Right cardiac atrium (tissue), 5 donors: Measurements from ENCODE around the gene REST. TPM values are rescaled to one million over a fixed set of nuclear protein-coding genes. Genes with fewer than 3 reads are reported as not detected.

Source experiments
- ATAC-seq, 2 donors: fragments of 200-7000 bp; cut with Tn5 transposase; one replicate each; pipeline versions ENCODE4 v1.8.0 to v1.9.1; 2020; ENCODE audit warnings: moderate library complexity in 2 of 2, mild to moderate bottlenecking in 1 of 2
- DNase-seq, 3 donors: peaks; one replicate each; pipeline ENCODE4 v3.0.0-alpha.2; 2020
- H3K27ac ChIP-seq: one replicate; pipeline ENCODE4 v1.5.1; 2013; ENCODE audit warnings: mild to moderate bottlenecking, low read length, control low read depth, moderate library complexity
- H3K27me3 ChIP-seq: one replicate; pipeline ENCODE4 v1.6.1; 2013; ENCODE audit not compliant: control insufficient read depth, insufficient read depth
- H3K4me1 ChIP-seq: one replicate; pipeline ENCODE4 v1.6.1; 2013; ENCODE audit warnings: low read length; ENCODE audit not compliant: control insufficient read depth, insufficient read depth
- H3K4me3 ChIP-seq: one replicate; pipeline ENCODE4 v1.5.1; 2013; ENCODE audit warnings: low read length, control low read depth
- H3K9me3 ChIP-seq: one replicate; pipeline ENCODE4 v1.6.1; 2013; ENCODE audit warnings: low read length; ENCODE audit not compliant: control insufficient read depth
- WGBS: extraction: QIAGEN DNeasy Blood & Tissue Kit; methylation state at CpG from one replicate; pipeline ENCODE4 v1.1.7; 2013; 5-methylcytosine and 5-hydroxymethylcytosine counted together
- intact Hi-C, 4 donors: fragments of 100-400 bp; cut with DNase I; formaldehyde crosslinking; loops; one replicate each; pipeline versions ENCODE4 v1.11.0 to v1.14.0; 2022 to 2023
- polyA plus RNA-seq: library from polyadenylated mRNA; stranded (reverse); fragments of 200-250 nt; gene quantifications from one replicate; pipeline ENCODE4 v1.2.3, GENCODE V29; 2013
- total RNA-seq, 4 donors: library from RNA; stranded (reverse); fragmentation: NEBNext Ultra II Directional; extraction: Animal tissue kit (Norgen Biotek cat#: 25700); gene quantifications; one replicate each; pipeline ENCODE4 v1.2.1, GENCODE V29; 2021
- donor health status: healthy with polysubstance abuse.
- donor health status: DM: no; HTN: yes; CAD: no.
- donor health status: DM: no; HTN: no; CAD: no.
- donor health status: DM: no; HTN: yes; CAD: no; lungs with severe emphysema.
- donor health status: DM: yes; HTN: yes; CAD: no.

Gene REST
- total and polyA plus RNA-seq, 5 donors = 5.6 to 35.4 (median 34.5) TPM

DNA sequence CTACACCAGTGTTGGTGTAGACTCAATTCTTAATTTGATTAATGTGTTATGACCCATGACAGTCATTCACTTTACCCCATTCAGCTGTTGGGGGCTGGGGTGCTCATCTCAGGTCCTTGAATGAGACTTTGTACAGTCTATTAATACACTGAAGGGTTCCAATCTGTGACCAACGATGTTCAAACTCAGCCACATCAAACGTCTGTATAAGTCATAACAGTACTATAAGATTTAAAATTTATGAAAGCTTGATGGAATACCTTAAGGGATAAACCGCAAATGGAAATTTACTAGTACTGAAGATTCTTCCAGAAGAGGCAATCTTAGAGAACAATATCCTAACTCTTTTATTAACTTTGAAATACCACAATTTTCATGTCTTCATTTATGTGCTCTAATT, 33.7 kb downstream of the REST start:
- Histone ChIP-seq H3K27ac (no peak overlapping the region), H3K4me1 (no peaks in the 10 kb centered on the region), H3K9me3 (no peaks in the 10 kb centered on the region), H3K27me3 (no peaks in the 10 kb centered on the region), H3K4me3 (no peak overlapping the region)
- intact Hi-C loops = no loop called here
- DNase-seq (no peak), ATAC-seq (no peak)
- WGBS = 71% methylated on average over 3 of the region's 3 CpGs

DNA sequence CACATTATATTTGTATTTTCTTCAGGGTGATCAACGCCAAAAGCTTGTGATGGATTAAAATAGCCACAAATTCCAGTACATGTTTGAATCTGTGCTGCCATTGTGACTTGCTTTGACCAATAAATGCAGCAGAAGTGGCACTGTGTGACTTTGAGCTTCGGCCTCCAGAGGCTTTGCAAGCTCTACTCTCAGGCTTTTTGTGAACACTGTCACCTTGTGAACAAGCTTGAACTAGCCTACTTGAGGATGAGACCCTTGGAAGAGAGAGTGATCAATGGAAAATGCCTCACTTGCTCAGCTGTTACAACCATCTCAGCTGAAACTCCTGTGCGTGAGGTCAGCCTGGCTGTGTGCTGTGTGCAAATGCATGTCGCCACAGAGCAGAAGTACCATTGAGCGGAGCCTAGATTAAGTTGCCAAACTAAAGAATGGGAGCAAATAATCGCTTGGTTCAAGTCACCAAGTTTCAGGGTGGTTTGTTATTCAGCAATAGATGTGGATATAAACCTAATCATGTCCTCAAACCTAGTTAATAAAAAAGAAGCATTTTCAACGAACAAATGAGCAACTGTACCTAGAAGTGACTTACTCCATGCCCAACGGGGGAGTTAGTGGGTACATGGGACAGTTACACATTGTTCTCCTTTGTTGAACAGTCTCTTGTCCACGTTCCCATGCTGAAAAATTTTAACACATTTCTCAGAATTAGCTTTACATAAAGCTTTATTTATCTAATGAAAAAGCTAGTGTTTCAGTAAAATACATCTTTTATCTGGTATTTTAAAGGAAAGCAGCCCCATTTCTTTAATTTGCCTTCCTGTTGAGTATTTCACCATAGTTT, 46.2 kb downstream of the REST start:
- WGBS = 90% methylated on average over 9 of the region's 9 CpGs
- Histone ChIP-seq H3K9me3 (no peaks in the 10 kb centered on the region), H3K4me1 (no peaks in the 10 kb centered on the region), H3K27me3 (no peaks in the 10 kb centered on the region), H3K4me3 (no peak overlapping the region), H3K27ac (no peak overlapping the region)
- intact Hi-C loops = no loop called here
- DNase-seq (no peak), ATAC-seq (no peak)

DNA sequence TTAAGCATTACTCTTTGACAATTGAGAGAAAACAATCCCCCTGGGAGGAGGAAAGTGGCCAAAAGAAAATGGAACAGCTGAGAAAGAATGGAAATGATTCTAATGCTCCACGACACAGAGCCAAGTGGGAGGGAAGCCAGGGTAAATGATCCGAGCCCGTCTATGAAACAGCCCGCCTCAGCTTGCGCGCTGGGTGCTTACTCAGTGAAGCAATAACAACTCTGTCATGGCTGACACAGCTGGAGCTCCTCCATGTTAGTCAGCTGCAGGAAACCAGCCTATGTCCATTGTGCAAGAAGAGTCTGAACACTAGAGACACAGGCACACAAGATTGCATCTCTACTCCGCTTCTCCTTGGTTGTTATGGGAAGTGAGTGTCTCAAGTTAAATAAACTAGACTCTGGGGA, 50.4 kb downstream of the REST start:
- WGBS = 24% methylated on average over 7 of the region's 7 CpGs

DNA sequence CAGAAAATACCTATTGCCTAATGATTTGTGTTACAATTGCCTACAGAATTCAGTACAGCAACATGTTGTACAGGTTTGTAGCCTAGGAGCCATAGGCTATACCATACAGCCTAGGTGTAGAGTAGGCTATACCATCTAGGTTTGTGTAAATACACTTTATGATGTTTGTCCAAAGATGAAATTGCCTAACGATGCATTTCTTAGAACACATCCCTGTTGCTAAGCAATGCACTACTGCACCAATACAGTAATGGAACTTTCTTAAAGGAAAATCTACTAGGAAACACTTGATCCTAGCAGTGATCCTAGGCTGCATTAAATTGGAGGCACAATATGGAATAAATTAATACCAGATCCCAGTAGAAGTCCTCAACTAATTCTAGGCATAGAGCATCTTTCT, 51.4 kb downstream of the REST start:
- Histone ChIP-seq H3K9me3 (no peaks in the 10 kb centered on the region), H3K27me3 (no peaks in the 10 kb centered on the region), H3K4me1 (no peaks in the 10 kb centered on the region), H3K27ac (no peak overlapping the region), H3K4me3 (no peak overlapping the region)
- no peak for DNase-seq
- intact Hi-C loops = no loop called here
- WGBS = 80% methylated on average over 1 of the region's 1 CpG
- ATAC-seq = no peak

More for the DNA sequence above, 50.4 kb downstream of the REST start:
- peak; percentile 98 to 99 for ATAC-seq
- peak; percentile 92 to 93 (median 93) for DNase-seq
- H3K27ac ChIP-seq = no peak overlapping the region
- no peaks in the 10 kb centered on the region for H3K9me3 ChIP-seq
- no peaks in the 10 kb centered on the region for H3K4me1 ChIP-seq
- intact Hi-C loops = no loop called here
- H3K27me3 ChIP-seq = no peaks in the 10 kb centered on the region
- no peak overlapping the region for H3K4me3 ChIP-seq

DNA sequence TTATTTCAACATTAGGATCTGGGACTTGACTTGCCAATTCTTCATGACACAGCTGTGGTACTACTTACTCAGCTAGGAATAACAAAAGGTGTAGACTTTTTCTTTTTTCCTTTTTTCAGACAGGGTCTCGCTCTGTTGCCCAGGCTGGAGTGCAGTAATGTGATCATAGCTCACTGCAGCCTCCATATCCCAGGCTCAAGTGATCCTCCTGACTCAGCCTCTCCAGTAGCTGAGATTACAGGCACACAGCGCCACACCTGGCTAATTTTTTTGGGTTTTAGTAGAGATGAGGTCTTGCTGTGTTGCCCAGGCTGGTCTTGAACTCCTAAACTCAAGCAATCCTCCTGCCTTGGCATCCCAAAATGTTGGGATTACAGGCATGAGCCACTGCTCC, 53.4 kb downstream of the REST start:
- H3K4me3 ChIP-seq = no peak overlapping the region
- intact Hi-C loops = no loop called here
- no peaks in the 10 kb centered on the region for H3K4me1 ChIP-seq
- DNase-seq (no peak), ATAC-seq (no peak)
- H3K9me3 ChIP-seq = no peaks in the 10 kb centered on the region
- no peaks in the 10 kb centered on the region for H3K27me3 ChIP-seq
- WGBS = 95% methylated on average over 2 of the region's 2 CpGs
- H3K27ac ChIP-seq = no peak overlapping the region

DNA sequence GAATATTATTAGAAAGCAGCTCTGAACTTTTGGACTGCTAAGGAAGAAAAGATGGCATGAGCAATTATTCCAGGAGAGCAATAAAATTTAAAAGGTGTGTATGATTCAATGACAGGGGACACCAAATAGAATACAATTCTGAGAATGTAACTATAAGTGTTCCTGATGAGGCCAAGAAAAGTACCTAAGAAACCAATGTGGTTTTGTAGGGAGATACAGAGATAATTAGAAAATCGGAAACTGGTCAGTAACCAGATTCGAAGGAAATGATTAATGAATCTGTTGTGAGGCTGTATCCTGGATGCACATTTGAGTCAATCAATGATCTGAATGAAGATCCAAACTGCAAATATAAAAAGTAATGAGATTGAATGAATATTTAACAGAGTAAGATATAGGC, 63.7 kb downstream of the REST start:
- H3K4me1 ChIP-seq = peaks cover 5% of the 10 kb centered on the region
- intact Hi-C loops = loop anchor here in 1 of 4 donors (10.0 kb wide), 1 partner anchor 57 kb away; no protein-coding TSS in a partner anchor
- ATAC-seq (no peak), DNase-seq (no peak)
- no peak overlapping the region for H3K4me3 ChIP-seq
- 96% methylated on average over 2 of the region's 2 CpGs for WGBS
- H3K27ac ChIP-seq = no peak overlapping the region
- H3K27me3 ChIP-seq = no peaks in the 10 kb centered on the region
- H3K9me3 ChIP-seq = no peaks in the 10 kb centered on the region

DNA sequence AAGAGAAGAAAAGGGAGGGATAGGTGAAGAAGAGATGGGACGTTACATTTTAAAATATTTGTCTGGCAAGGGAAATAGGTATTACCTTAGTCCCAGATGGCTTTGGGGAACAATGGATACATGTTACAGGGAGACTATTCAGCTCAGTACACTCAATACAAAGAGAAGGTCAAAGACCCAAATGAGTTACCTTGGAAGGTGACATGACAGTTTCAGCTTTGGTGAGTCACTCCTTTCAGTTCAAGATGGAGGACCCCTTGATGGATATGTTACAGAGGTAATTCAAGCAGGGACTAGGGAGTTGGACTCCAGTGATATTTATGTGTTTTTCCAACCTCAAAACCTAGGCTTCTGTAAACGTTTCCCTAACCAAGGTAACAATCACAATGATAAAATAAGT, 64.7 kb downstream of the REST start:
- no peak overlapping the region for H3K27ac ChIP-seq
- DNase-seq (no peak), ATAC-seq (no peak)
- WGBS = 95% methylated on average over 2 of the region's 2 CpGs
- intact Hi-C loops = loop anchor here in 1 of 4 donors (10.0 kb wide), 1 partner anchor 58 kb away; no protein-coding TSS in a partner anchor
- no peak overlapping the region for H3K4me3 ChIP-seq
- H3K27me3 ChIP-seq = no peaks in the 10 kb centered on the region
- H3K9me3 ChIP-seq = no peaks in the 10 kb centered on the region
- H3K4me1 ChIP-seq = peaks cover 5% of the 10 kb centered on the region

DNA sequence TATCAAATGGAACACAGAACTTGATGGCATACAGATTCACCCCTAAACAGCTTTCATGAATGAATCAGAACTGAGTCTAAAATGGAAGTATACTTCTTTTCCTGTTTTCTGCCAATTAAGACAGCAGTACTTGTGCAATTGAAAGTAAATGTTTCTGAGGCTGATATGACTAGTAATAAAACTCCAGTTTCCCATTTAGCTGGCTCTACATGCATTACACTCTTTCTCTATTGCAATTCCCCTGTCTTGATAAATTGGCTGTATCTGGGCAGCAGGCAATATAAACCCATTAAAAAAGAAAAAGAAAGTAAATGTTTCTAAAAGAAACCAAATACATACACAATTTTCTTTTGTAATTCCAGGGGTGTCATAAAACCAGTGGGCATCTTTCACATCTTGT, 65.1 kb downstream of the REST start:
- H3K9me3 ChIP-seq = no peaks in the 10 kb centered on the region
- intact Hi-C loops = loop anchor here in 1 of 4 donors (10.0 kb wide), 1 partner anchor 58 kb away; no protein-coding TSS in a partner anchor
- no peak overlapping the region for H3K4me3 ChIP-seq
- H3K4me1 ChIP-seq = peaks cover 5% of the 10 kb centered on the region
- no peak overlapping the region for H3K27ac ChIP-seq
- ATAC-seq = no peak
- no peak for DNase-seq
- H3K27me3 ChIP-seq = no peaks in the 10 kb centered on the region

DNA sequence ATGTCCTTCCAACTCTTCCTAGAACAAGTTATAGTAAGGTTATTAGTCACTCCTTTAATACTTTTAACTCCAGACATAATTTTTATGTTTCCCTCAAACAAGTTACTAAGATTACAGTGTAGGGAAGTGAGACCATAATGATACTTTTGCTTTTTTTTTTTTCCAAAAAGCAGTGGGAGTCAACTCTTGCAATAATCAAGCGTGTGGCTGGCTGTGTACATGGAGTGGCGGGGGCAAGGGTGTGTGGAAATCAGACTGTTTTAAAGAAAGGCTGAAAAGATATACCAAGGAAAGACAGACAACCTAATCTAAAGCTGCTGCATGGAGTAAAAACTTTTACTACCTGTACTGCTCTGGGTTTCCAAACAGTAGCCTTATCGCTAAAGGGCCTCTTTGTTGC, 65.6 kb downstream of the REST start:
- Histone ChIP-seq H3K4me3 (no peak overlapping the region), H3K27me3 (no peaks in the 10 kb centered on the region), H3K4me1 (peaks cover 5% of the 10 kb centered on the region), H3K9me3 (no peaks in the 10 kb centered on the region), H3K27ac (no peak overlapping the region)
- WGBS = 98% methylated on average over 3 of the region's 3 CpGs
- DNase-seq (no peak), ATAC-seq (no peak)
- intact Hi-C loops = loop anchor here in 1 of 4 donors (10.0 kb wide), 1 partner anchor 59 kb away; no protein-coding TSS in a partner anchor

DNA sequence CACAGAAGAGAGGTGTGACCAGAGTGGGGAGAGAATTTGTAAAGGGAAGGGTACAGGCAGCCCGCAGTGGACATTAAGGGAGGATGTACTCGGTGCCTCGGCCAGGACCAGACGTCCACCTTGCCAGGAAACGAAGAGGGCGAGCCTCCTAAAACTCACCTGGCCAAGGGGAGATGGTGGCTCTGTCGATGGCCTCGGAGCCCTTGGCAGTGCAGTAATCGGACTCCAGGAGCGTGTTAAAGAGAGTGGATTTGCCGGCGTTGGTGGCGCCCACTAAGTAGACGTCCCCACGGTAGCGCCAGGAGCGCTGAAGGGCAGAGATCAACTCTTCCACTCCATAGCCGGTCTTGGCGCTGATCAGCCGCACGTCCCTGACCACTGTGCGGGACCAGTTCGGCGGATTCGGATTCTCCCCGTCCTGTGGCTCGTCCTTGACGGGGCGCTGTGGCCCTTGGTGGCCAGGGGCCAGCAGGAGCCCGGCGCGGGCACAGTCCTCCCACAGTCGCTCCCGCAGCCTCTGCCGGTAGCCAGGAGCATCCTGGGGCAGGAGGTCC, 68.7 kb downstream of the REST start:
- Histone ChIP-seq H3K27me3 (no peaks in the 10 kb centered on the region), H3K9me3 (no peaks in the 10 kb centered on the region), H3K4me3 (peak overlapping the region; percentile 99), H3K4me1 (peaks cover 9% of the 10 kb centered on the region), H3K27ac (no peak overlapping the region)
- ATAC-seq (no peak), DNase-seq (no peak)
- WGBS = 3% methylated on average over 35 of the region's 35 CpGs
- intact Hi-C loops = loop anchor here in 1 of 4 donors (10.0 kb wide), 1 partner anchor 62 kb away; no protein-coding TSS in a partner anchor

DNA sequence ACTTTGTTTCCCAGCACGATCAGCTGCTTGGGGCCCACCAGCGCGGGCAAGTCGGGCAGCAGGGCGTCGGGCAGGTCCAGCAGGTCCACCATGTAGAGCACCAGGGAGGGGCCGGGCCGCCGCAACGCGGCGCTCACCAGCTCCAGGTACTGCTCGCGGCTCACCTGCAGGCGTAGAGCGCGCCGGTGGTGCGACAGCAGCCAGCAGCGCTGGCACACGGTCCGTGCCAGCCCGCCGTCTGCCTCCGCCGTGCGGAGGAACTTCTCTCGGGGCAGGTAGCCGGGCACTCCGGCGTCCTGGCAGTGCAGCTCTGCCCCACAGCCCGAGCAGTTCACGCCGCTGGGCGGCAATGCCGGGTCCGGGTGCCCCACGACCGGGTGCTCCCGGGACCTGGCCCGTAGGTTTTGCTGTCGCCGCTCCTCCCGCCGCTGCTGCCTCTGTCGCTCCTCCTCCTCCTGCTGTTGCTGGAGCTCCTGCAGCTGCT, 69.2 kb downstream of the REST start:
- peak overlapping the region; percentile 68 for H3K27ac ChIP-seq
- intact Hi-C loops = loop anchor here in 1 of 4 donors (10.0 kb wide), 1 partner anchor 62 kb away; no protein-coding TSS in a partner anchor
- peak; percentile 41 to 47 for ATAC-seq
- H3K27me3 ChIP-seq = no peaks in the 10 kb centered on the region
- peak overlapping the region; percentile 99 for H3K4me3 ChIP-seq
- DNase-seq = peak in 2 of 3 donors; percentile 28 to 69
- no peaks in the 10 kb centered on the region for H3K9me3 ChIP-seq
- peaks cover 9% of the 10 kb centered on the region for H3K4me1 ChIP-seq
- under 1% methylated on average over 46 of the region's 46 CpGs for WGBS
